Right lung (tissue), 5 donors: ENCODE measurements around the gene SHROOM3. TPM values are rescaled to one million over a fixed set of nuclear protein-coding genes. Genes with fewer than 3 reads are reported as not detected.

Source experiments
- DNase-seq, 2 donors: peaks; one replicate each; pipeline ENCODE4 v3.0.0-alpha.2; 2013
- polyA plus RNA-seq, 5 donors: library from polyadenylated mRNA; unstranded; fragments of 120-200 nt; gene quantifications; one replicate each; pipeline versions ENCODE4 v1.2.1 to v1.2.3, GENCODE V29; 2013; ENCODE audit warnings: inconsistent platforms in 1 of 5, low replicate concordance in 1 of 5; ENCODE audit not compliant: insufficient read length in 5 of 5, insufficient read depth in 1 of 5

The SHROOM3 gene
- polyA plus RNA-seq, 5 donors = 11.7 to 21.6 (median 14.5) TPM

DNA sequence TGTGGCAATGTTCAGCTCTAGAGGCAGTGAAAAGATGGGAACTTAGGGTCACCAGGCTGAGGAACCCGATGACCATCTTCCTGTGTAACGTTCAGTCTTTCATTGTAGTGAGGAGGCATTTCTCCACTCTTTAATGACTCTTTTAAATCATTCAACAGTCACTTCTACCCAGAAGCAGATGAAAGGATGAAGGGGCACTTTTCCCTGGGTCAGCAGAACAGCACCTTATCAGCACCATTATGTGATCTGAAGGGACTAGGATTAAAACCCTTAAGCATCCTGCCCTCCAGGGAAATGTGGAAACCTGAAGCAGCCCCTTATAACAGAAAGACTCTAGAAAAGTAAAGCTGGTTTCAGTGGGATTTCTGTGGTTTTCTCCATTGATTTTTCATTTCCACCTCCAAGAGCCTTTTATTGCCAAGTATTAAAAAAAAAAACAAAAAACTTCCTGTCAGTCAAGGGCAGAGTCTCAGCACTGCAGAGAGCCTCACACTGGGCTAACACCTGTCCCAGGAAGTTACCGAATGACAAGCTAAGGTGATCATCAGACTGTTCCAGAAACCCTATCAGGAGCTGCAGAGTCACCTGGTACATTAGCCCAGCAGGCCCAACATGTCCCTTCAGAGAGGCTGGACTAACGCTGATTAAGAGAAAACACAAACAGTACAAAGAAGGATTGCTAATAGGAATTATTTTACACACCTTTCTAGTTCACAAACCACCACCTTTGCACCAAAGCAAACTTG is 185.9 kb downstream of the SHROOM3 start:
- no peak for DNase-seq

DNA sequence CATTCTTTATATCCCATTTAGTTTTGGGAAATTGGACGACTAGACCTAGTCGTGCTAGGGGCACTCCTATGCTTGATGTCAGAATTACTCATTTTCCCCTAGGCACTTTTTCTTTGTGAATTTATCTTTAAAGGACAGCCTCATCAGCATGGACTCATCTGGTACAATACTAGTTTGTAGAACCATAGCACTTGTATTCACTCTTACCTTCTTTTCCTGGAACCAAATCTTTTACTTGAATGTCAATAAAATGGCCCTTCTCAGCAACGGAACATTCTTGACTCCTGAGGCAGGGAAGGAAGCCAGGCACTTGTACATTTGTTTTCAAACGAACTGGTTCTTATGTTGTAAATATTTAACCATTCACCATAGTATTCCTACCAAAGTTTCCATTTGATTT is 187.1 kb downstream of the SHROOM3 start:
- peak; percentile 51 to 56 for DNase-seq

DNA sequence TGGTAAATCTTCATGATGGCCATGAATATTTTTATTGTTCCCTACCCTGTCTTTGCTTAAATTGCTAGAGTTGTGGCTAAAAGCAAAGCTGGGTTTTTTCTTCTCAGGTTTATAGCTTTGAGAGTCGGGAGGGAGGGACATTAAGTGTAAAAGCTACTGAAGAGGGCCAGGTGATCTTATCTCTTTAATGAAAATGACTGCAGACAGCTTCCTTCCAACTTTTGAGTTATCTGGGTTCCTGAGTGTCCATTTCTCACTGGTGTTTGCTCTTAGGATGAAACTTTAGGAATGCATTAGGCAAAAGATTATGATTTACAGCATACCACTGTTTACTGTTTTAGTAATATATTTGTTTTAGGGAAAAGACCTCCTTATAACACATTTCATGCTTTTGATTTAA is 187.7 kb downstream of the SHROOM3 start:
- no peak for DNase-seq

DNA sequence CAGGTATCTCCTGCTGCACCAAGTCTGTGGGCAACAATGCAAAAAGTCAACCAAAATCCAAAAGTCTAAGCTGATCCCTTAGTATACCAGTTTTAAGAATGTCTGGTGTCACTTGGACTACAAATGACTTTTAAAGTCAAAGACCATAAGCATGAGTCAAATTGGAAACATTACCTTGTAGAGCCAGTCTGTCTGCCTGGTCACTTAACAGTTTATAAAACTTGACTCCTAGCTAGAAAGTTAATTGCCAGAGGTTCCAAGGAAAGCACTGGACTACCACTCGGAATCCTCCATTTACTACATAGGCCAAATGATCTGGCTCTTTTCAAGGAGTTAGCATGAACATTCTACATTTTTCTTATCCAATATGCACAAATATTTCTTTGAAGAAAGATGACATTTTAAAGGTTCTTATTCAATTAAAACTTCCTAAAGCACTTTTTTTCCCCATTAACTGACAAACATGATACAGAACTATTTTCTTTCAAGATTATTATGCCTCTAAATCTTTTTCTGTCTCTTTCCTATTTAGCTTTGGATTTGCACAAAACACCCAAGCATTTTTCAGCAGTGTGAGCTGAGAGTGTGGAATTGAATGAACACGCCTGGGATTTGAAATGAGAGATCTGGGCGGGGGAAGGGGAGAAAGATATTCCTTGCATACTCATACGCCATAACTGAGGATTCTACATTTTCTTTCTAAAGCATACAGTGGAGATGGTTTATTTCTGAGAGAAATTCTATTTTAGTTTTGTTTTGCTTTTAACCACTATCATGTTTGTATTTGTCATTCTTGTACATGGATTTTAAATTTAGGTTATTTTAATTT is 188.4 kb downstream of the SHROOM3 start:
- DNase-seq = no peak

DNA sequence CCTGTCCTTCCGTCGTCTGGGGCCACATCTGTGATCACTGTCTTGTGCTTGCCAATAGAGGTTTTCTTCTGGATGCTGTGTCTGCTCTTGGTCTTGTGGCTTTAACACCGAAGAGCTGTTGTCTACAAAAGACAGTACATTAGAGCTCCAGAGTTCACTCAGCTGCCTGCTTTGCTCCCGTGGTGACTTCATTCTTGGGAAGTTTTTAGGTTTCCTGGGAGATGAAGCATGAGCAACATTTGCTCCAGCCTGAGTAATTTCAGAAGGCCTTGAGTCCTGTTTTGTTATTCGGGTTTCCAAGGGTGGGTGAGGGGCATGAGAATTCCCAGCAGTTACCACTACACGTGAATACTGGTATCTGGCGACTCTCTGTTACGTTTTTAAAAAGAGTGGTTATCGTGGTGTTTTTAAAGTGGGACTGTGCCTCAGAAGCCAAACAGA is 189.2 kb downstream of the SHROOM3 start:
- peak; percentile 64 to 65 for DNase-seq

DNA sequence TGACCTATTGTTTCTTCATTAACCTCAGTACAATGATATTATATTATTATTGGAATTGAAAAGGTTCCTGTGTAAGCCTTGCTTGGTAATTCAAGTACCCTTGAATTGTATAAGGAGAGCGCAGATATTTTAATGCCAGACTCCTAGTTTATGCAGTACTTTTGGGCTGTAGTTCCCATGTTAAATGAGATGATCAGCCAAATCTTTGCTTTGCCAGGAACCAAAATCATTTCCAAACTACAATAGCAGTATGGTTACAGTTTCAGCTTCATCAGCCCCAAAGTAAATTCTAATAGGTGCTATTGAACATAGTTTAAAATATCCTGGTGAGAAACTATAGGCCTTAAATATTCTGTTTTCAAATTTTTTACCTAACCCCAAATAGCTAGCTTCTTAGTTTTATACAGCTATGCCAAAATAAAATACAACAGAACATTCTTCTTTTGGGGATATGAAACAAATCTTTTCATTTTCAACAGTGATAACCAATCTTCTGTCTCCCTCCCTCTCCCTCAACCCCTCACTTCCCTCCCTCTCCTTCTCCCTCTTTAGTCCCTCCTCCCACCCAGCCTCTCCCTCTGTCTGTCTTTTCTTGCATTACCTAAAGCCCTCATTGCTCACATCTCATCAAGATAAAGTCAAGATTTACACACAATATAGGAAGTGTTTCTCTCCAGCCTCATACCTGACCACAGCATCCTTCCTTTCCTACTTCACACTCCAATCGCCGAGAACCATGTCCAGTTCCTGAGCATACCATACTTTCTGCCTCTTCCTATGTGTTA is 190.1 kb downstream of the SHROOM3 start:
- no peak for DNase-seq

DNA sequence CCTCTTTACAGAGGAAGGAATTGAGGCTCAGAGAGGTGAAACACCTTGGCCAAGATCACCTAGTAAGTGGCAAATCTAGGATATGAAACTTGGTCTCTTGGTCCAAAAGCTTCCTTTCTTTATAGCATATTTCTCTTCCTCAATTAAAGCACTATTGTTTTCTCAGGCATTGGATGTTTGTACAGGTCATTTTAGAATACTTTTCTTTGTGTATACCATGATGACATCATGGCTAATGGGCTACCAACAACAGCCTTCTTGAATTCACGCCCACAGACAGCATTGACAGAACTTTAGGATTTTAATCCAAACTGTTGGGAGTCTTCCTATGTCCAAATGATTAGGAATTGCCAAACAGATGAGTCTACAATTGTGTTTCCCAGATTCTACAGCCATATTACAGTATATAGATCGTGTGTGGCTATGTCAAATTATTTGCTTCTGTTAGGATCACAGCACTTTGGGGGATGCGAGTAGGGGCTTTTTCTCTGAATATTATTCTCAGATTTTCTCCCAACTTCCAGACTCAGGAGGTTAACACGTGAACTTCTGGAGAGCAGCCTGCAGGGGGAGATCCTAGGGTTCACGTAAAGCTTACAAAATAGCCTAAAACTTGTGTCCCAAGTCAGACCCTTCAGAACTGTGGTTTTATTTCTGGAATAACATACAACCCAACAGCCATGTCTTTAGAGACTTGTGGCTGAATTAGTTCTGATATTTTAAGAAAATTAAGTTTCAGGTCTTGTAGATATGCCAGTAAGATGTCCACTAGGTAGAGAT is 191.8 kb downstream of the SHROOM3 start:
- no peak for DNase-seq

DNA sequence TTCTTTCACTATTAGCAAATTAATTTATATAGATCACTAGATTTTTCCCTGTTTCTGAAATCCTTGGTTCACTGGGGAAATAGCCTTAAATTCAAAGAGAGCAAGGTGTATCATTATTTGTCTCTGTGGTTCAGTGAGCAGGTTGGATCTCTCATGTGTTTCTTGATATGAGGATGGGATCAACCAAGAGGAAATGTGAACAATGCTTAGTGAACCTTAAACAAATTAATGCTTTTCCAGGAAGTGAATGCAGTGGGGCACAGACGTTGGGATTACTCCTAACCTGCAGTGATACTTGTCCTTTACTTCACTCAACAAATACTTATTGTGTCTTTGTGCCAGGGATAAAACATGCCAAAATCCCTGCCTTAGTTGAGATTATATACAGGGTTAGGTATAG is 193.2 kb downstream of the SHROOM3 start:
- no peak for DNase-seq

DNA sequence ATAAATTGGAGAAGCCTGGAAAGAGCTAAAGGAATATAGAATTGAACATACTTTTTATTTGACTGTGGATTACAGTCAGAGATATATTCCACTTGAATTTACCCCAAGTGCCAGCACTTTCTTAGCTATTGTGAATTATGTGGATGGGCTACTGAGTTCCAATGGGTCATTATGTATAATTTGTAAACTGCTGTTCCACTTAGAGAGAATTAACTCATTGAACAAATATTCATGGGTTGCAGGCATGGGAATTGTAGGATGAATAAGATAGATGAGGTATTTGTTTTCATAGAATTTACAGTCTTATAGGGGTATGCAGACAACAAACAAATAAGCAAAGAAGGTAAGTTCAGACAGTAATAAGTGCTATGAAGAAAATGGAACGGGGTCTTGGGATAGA is 195.7 kb downstream of the SHROOM3 start:
- DNase-seq = no peak

DNA sequence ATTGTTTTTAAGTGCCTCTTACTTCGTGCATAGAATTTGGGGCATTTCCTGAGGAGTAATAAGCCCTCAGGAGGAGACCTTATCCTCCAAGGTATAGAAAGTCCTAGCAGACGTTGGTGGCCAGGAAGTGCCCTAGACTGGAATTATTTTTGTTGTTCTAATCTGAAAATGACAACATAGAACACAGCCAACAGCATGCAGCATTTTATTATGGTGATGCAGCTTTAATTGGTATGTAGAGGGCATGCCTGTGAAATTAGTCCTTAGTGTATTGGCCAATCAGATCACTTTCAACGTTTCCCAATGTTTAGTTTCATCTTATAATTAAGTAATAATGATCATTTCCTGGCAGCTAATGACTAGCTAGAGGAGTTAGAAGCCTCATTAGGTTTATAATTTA is 199.2 kb downstream of the SHROOM3 start:
- no peak for DNase-seq

DNA sequence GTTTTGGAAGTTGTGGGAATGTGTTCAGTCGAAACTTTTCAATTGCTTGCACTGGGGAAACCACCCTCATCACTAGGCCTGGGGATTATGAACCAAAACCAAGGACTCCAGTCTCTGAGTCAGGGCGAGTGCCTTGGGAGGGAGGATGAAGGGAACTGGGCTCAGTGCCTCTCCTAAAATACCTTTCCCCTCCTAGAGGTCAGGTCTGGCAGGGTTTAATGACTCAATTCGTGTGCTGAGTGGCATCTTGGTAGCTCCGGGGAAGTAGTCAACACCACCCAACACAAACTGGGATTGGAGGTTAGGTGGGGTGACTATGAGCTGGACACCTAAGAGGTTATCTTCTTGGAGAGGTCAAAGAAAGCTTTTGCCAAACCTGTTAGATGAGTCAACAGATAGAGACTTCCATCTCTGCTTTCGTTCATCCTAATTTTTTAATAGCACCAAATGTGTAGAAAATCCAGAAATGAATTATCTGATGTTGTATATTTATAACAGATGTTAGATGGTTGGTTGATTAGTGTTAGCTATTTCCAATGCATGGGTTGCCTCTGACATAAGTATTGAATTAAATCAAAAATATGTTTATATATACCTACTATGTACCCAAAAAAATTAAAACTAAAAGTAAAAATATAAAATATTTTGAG is 202.8 kb downstream of the SHROOM3 start:
- no peak for DNase-seq

DNA sequence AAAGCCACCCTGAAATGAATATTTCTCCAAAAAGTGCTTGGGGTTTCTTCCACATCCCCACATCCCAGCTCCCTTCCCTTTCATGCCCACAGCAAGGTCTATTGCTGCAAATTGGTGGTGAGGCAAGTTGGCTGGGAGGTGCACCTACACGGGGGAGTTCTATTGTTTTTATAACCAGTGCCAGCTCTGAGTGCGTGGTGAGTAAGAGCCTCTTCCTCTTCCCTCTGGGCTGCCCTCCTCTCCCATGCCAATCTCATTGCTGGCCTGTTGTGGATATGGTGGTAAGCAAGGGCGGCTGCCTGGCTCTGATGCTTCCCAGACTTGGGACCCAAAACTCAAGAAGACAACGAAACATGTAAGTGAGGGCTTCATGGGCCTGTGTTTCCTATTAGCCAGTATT is 204.3 kb downstream of the SHROOM3 start:
- no peak for DNase-seq

DNA sequence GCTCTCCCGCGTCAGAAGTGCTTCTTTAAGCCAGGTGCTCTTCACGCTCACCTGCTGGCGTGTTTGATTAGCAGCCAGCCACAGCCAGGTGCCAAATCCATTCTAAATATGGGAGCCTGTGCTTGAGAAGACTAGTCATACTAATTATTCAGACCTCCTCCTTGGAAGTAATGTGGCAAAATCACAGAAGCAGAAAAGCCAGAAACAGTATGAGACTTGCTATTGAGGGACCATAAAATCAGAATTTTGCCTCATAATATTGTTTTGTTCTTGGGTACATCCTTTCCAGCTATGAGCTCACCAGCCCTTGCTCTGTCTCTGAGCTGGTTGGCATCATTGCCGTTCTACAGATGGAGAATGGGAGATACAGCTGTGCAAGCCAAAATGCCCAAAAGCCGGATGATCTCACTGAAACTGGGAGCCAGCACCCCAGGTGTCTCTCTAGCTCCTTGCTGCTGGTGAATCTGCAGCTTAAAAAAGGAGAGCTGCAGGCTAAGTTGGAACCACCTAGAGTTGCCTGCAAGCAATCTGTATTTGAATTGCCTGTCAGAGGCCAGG is 205.4 kb downstream of the SHROOM3 start:
- no peak for DNase-seq

DNA sequence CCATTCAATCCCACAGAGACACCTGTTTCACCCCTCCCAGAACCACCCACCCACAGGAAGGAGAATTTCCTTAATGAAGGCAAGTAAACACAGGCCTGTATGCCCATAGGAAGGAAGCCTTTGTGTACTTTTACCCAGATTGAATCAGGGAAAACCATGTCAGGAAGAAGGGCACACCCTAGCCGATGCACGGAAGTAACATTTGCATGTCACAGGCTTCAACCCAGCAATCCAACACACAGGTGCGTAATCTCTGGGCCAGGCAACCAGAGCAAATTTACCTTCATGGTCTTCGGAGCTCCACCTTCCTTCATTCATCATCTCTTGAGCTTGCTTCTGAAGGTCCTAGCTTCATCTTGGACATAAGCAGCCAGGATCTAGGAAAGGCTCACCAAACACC is 206.3 kb downstream of the SHROOM3 start:
- DNase-seq = no peak

DNA sequence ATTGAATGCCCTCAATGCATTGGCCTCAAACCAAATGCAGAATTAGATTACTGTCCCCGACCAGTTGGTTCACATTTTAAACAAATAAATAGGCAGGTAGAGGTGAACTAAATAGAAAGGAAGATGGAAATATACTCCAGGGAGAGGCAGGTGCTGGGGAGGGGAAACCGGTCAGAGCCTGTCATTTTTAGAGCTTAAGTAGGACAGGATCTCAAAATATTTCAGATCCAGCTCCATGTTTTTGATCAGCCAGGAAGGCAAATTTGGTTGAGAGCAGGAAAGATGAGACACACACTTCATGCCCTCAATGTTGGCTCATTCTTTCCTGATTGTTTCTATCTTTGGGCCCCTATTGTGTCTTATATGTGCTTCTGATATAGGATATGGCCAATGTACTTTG is 206.7 kb downstream of the SHROOM3 start:
- no peak for DNase-seq

DNA sequence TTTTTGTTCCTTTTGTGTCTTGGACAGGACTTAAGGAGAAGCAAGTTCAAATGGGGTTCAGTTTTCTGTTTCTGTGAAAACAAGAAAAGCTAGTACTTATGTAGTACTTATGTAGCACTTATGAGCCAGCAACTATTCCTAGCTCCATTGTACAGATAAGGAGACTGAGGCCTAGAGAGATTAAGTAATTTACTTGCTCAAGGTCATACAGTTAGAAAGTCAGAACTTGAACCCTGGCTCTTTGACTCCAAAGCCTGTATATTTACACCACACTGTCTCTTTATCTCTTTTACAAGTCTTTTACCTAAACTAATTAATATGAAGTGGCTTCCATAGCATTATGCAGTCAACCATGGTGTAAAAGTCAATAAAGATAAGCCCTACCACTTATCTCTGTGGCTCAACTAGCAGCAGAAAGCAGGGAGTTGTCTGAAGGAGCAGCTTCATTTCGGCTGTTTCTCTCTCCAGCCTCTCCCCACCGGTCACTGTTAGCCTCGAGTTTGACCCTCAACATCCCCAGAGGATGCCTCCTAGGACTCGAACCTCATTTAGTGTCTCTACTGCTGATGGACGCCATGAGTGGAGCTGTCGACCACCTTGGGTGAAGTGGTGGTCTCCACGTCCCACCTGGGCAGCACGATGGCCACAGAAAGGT is 209.9 kb downstream of the SHROOM3 start:
- no peak for DNase-seq

DNA sequence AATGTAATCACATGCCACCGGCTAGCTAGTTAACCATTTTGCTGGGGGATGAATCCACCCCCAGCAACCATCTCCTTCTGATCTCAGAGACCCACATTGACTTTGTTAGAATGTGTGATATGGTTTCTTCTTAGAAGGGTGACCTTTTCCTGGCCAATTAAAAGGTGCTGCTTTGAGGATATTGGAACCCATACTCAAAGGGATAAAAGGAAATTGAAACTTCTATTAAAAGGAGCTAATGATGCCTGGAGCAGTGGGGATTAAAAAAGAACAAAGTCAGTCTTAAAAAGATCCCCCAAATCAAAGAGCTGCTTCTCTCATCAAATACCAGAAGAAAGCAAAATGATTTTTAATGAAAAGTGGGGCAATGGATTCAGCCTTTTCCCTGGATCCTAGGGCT is 214.1 kb downstream of the SHROOM3 start:
- no peak for DNase-seq

DNA sequence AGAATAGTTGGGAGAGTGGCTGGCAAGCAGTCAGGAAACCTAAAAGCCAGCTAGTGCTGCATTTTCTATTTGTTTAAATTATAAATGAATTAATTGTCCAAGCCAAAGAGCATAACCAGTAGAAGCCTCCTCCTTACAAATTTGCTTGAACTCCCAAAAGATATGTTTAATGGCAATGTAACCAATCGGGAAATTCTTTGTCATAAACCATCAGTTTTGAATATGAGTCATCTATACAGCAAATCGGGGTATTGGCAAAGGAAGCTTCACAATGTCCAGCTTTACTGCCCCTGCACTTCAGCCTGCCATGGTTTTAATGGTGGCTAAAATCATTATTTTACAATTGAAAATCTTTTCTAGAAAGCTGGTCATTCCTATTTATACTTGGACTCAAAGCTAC is 216.6 kb downstream of the SHROOM3 start:
- DNase-seq = no peak

DNA sequence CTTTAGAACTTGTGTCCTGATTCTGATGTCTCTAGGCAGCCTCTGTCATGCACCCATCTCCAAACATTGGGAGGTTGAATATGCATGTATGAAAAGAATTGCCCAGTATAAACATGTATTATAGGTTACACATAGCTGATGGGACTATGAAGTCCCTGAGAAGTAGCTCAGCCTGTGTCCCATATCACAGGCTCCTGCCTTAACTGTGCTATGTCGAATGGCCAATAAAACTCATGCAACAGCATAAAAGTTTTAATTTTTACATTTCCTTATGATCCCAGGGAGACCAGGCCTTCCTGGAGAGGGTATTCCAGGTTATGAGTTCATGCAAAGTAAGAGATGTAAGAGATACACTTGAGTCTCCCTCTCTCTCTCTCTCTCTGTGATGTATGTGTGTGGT is 217.4 kb downstream of the SHROOM3 start:
- no peak for DNase-seq

DNA sequence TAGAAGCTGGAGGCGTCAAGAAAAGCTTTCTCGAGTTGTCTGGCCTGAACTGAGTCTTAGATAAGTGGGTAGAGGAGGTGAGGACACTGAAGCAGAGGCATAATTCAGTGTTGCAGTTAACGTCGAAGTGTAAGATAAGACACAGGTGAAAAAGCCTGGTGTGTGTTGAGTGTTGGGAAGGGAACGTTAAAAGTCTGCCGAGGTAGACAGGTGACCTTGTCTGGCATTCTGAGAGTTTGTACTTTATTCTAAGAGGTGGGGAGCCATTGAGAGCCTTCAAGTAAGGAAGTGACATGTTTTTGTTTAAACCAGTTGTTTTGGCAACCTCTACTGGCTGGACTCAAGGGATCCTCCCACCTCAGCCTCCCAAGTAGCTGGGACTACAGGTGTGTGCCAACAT is 219.1 kb downstream of the SHROOM3 start:
- no peak for DNase-seq
